Measurements from ENCODE around the gene CELSR2.

GRCh38 chr1:109296782-109297181, 47.4 kb downstream of the CELSR2 start:
- no peak for TF ChIP-seq CTCF (IDR thresholded peaks at IDR 0.05)
- TF ChIP-seq POLR2A (IDR thresholded peaks at IDR 0.05) = no peak
